SK-N-SH (cell line): ENCODE data around the gene DNAH5. TPM values are rescaled to one million over a fixed set of nuclear protein-coding genes. Genes with fewer than 3 reads are reported as not detected.

Source experiments
- CTCF ChIA-PET: fragments of 300-600, 350-600 bp; formaldehyde crosslinking; extraction: SDS; loops from one replicate; lab custom pipeline; 2021; lab: Yijun Ruan, JAX
- POLR2A ChIA-PET: fragments of 350-600 bp; sonication (Branson Sonifier 250); formaldehyde crosslinking; extraction: SDS; loops from one replicate; lab custom pipeline; 2020; ENCODE audit warnings: antibody characterized with exemption, inconsistent platforms; lab: Yijun Ruan, JAX
- DNase-seq: peaks from one replicate; pipeline ENCODE4 v3.0.0; 2012
- H2AFZ ChIP-seq: fragments of 200-600 bp; sonication (generic); 2 replicates; pipeline ENCODE4 v1.8.1; 2016; ENCODE audit warnings: antibody characterized with exemption, mild to moderate bottlenecking, low read depth
- H3F3A ChIP-seq: fragments of 200-600 bp; sonication (generic); replicated peaks from 2 replicates; pipeline ENCODE3; 2016; ENCODE audit warnings: antibody characterized with exemption, mild to moderate bottlenecking; ENCODE audit not compliant: insufficient read depth
- H3K27ac ChIP-seq, 2 experiments: fragments of 200-500 bp in 1 of 2; fragments of 200-600 bp in 1 of 2; sonication (Bioruptor generic) in 1 of 2; sonication (generic), shearing (Covaris generic) in 1 of 2; 2 replicates each; pipeline versions ENCODE4 v1.5.1 to v1.6.1; 2014 to 2016; ENCODE audit warnings: low read depth in 2 of 2, inconsistent platforms in 1 of 2, low read length in 1 of 2, mild to moderate bottlenecking in 1 of 2, mixed read lengths in 1 of 2
- H3K27me3 ChIP-seq: fragments of 200-600 bp; sonication (generic), shearing (Covaris generic); 2 replicates; pipeline ENCODE4 v1.6.1; 2016; ENCODE audit warnings: mixed run types; ENCODE audit not compliant: insufficient read depth
- H3K36me3 ChIP-seq, 2 experiments: fragments of 200-500 bp in 1 of 2; fragments of 200-600 bp in 1 of 2; sonication (Bioruptor generic) in 1 of 2; sonication (generic) in 1 of 2; replicated peaks in 1 of 2; 2 replicates each; pipeline versions ENCODE3 to v1.5.1; 2014 to 2016; ENCODE audit warnings: low read length in 1 of 2, mild to moderate bottlenecking in 1 of 2; ENCODE audit not compliant: insufficient read depth in 2 of 2, control insufficient read depth in 1 of 2
- H3K4me1 ChIP-seq, 2 experiments: fragments of 200-500 bp in 1 of 2; fragments of 200-600 bp in 1 of 2; sonication (Bioruptor generic) in 1 of 2; sonication (generic), shearing (Covaris generic) in 1 of 2; 2 replicates each; pipeline versions ENCODE4 v1.5.1 to v1.6.1; 2014 to 2016; ENCODE audit warnings: low read depth in 1 of 2, low read length in 1 of 2, mixed run types in 1 of 2; ENCODE audit not compliant: insufficient read depth in 2 of 2, control insufficient read depth in 1 of 2
- H3K4me2 ChIP-seq: fragments of 200-600 bp; sonication (generic), shearing (Covaris generic); 2 replicates; pipeline ENCODE4 v1.6.1; 2017; ENCODE audit warnings: mixed run types
- H3K4me3 ChIP-seq, 2 experiments: fragments of 200-500 bp in 1 of 2; fragments of 200-600 bp in 1 of 2; sonication (Bioruptor generic) in 1 of 2; sonication (generic), shearing (Covaris generic) in 1 of 2; 2 replicates each; pipeline versions ENCODE4 v1.5.1 to v1.8.1; 2014 to 2016; ENCODE audit warnings: low read depth in 2 of 2, inconsistent platforms in 1 of 2, low read length in 1 of 2, mild to moderate bottlenecking in 1 of 2, mixed read lengths in 1 of 2, moderate library complexity in 1 of 2
- H3K79me2 ChIP-seq: fragments of 200-600 bp; sonication (generic); 2 replicates; pipeline ENCODE4 v1.8.1; 2017; ENCODE audit warnings: mild to moderate bottlenecking; ENCODE audit not compliant: insufficient read depth
- H3K9ac ChIP-seq: fragments of 200-600 bp; sonication (generic); 2 replicates; pipeline ENCODE4 v1.6.1; 2017; ENCODE audit warnings: mixed run types
- H3K9me2 ChIP-seq: fragments of 200-600 bp; sonication (generic); 2 replicates; pipeline ENCODE4 v1.6.1; 2017; ENCODE audit warnings: mixed run types
- H3K9me3 ChIP-seq: fragments of 200-600 bp; sonication (generic); 2 replicates; pipeline ENCODE4 v1.6.1; 2017; ENCODE audit warnings: mixed run types, mild to moderate bottlenecking, moderate library complexity
- H4K20me1 ChIP-seq: fragments of 200-600 bp; sonication (generic); 2 replicates; pipeline ENCODE4 v1.6.1; 2017; ENCODE audit warnings: mild to moderate bottlenecking, mixed run types; ENCODE audit not compliant: insufficient read depth
- CHD2 ChIP-seq: fragments of 150-350 bp; IDR thresholded peaks from 2 replicates; pipeline ENCODE4 v1.6.1; 2018; ENCODE audit warnings: low read length; ENCODE audit not compliant: partially characterized antibody
- EZH2phosphoT487 ChIP-seq: fragments of 200-600 bp; sonication (generic); IDR thresholded peaks from 2 replicates; pipeline ENCODE4 v1.6.1; 2017; ENCODE audit warnings: low read depth, mixed run types, mild to moderate bottlenecking, antibody characterized with exemption, moderate library complexity, borderline replicate concordance
- FOXM1 ChIP-seq: IDR thresholded peaks from 2 replicates; pipeline ENCODE4 v1.4.0; 2012; ENCODE audit warnings: low read depth, mild to moderate bottlenecking
- MXI1 ChIP-seq: IDR thresholded peaks from 2 replicates; pipeline ENCODE4 v1.6.1; 2012; ENCODE audit warnings: mild to moderate bottlenecking, low read depth, low read length, improper control_type of control experiment
- NFIC ChIP-seq: IDR thresholded peaks from 2 replicates; pipeline ENCODE4 v1.4.0; 2012; ENCODE audit warnings: borderline replicate concordance
- PBX3 ChIP-seq: IDR thresholded peaks from 2 replicates; pipeline ENCODE4; 2012
- POLR2AphosphoS5 ChIP-seq: IDR thresholded peaks from 2 replicates; pipeline ENCODE4 v1.6.1; 2012; ENCODE audit warnings: low read depth, low read length
- RCOR1 ChIP-seq: fragments of 150-350 bp; IDR thresholded peaks from 2 replicates; pipeline ENCODE4 v1.6.1; 2017; ENCODE audit warnings: antibody characterized with exemption, low read length
- RXRA ChIP-seq: IDR thresholded peaks from 2 replicates; pipeline ENCODE4 v1.4.0; 2012; ENCODE audit warnings: low read depth, mild to moderate bottlenecking, borderline replicate concordance
- TAF1 ChIP-seq: IDR thresholded peaks from 2 replicates; pipeline ENCODE4 v1.6.1; 2012; ENCODE audit warnings: low read depth, mild to moderate bottlenecking, low read length, moderate library complexity, borderline replicate concordance
- TEAD4 ChIP-seq: IDR thresholded peaks from 2 replicates; pipeline ENCODE4 v1.4.0; 2012; ENCODE audit warnings: mild to moderate bottlenecking, borderline replicate concordance; ENCODE audit not compliant: insufficient read depth
- YY1 ChIP-seq: IDR thresholded peaks from 2 replicates; pipeline ENCODE4 v1.4.0; 2012; ENCODE audit warnings: low read depth, mild to moderate bottlenecking
- WGBS: methylation state at CpG from one replicate; pipeline ENCODE4 v1.1.6; 2017; ENCODE audit warnings: low lambda C conversion rate; 5-methylcytosine and 5-hydroxymethylcytosine counted together
- polyA plus RNA-seq, 3 experiments: library from polyadenylated mRNA; depleted of rRNA; stranded (reverse); fragments of >200 nt; gene quantifications; 2 replicates each; pipeline ENCODE4 v1.2.3, GENCODE V29; 2012
- TF ChIP-seq, protein P1 (sequence below): fragments of 150-350 bp; IDR thresholded peaks from 2 replicates; pipeline ENCODE4 v1.6.1; 2016; ENCODE audit warnings: mild to moderate bottlenecking, low read depth, low read length
- TF ChIP-seq, protein P2 (sequence below): IDR thresholded peaks from 2 replicates; pipeline ENCODE4 v1.6.1; 2012; ENCODE audit warnings: mild to moderate bottlenecking, low read depth, low read length, moderate library complexity

Gene DNAH5
- polyA plus RNA-seq, 1 of the 3 experiments (the other 2 are of a cell fraction): 0.74 TPM

- TF ChIP-seq POLR2AphosphoS5 (no peak), YY1 (no peak), EZH2phosphoT487 (no peak), FOXM1 (no peak), RXRA (no peak), CHD2 (no peak), NFIC (no peak), TAF1 (no peak), MXI1 (no peak), TEAD4 (no peak)
- TF ChIP-seq, protein P1, sequence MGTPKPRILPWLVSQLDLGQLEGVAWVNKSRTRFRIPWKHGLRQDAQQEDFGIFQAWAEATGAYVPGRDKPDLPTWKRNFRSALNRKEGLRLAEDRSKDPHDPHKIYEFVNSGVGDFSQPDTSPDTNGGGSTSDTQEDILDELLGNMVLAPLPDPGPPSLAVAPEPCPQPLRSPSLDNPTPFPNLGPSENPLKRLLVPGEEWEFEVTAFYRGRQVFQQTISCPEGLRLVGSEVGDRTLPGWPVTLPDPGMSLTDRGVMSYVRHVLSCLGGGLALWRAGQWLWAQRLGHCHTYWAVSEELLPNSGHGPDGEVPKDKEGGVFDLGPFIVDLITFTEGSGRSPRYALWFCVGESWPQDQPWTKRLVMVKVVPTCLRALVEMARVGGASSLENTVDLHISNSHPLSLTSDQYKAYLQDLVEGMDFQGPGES: no peak
- TF ChIP-seq, all 33 proteins: peak for 0
Measured at GRCh38 chr5:13991365-13991764, 46.9 kb upstream of the DNAH5 start (continued).

DNA sequence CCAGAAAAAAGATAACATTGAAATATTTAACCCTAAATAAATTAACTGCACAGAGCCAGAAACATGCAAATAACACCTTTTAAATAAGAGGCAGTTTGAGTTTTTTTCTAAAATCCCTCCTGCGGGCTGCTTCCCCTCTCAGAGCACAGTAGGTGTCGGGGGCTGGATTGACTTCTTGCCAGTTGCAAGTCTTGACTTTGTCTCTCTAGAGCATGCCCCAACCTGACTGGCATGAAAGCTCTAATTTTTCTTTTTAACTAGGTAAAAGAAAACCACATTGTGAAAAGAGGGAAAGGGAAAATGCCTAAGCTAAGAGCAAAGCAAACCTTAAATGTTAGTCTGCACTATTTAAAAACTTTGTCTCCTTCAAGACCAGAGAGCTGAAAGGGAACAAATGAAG lies 46.4 kb upstream of the DNAH5 start:
- Histone ChIP-seq H3K79me2 (peaks cover 27% of the 10 kb centered on the region; the same call in 1 of the 2 replicates), H3K27ac (no peak overlapping the region), H3K36me3 (no peaks in the 10 kb centered on the region), H3K9me3 (no peaks in the 10 kb centered on the region), H3K4me3 (no peak overlapping the region), H3K27me3 (no peaks in the 10 kb centered on the region), H3F3A (peaks cover 8% of the 10 kb centered on the region), H3K9ac (no peak overlapping the region), H2AFZ (no peak overlapping the region), H3K4me1 (peaks cover 0 to 2% of the 10 kb centered on the region in 2 experiments; a peak in 1 of 4 replicates), H3K9me2 (no peaks in the 10 kb centered on the region), H4K20me1 (no peaks in the 10 kb centered on the region), H3K4me2 (no peak overlapping the region)
- POLR2A ChIA-PET: no interaction called here
- CTCF ChIA-PET: interaction anchor here (0.7 to 1.6 kb wide), 6 partner anchors 118 to 657 kb away, joined by 3 to 6 read pairs (median 4); no protein-coding TSS in a partner anchor
- TF ChIP-seq RXRA (no peak), RCOR1 (no peak), PBX3 (no peak)
- TF ChIP-seq, protein P2, sequence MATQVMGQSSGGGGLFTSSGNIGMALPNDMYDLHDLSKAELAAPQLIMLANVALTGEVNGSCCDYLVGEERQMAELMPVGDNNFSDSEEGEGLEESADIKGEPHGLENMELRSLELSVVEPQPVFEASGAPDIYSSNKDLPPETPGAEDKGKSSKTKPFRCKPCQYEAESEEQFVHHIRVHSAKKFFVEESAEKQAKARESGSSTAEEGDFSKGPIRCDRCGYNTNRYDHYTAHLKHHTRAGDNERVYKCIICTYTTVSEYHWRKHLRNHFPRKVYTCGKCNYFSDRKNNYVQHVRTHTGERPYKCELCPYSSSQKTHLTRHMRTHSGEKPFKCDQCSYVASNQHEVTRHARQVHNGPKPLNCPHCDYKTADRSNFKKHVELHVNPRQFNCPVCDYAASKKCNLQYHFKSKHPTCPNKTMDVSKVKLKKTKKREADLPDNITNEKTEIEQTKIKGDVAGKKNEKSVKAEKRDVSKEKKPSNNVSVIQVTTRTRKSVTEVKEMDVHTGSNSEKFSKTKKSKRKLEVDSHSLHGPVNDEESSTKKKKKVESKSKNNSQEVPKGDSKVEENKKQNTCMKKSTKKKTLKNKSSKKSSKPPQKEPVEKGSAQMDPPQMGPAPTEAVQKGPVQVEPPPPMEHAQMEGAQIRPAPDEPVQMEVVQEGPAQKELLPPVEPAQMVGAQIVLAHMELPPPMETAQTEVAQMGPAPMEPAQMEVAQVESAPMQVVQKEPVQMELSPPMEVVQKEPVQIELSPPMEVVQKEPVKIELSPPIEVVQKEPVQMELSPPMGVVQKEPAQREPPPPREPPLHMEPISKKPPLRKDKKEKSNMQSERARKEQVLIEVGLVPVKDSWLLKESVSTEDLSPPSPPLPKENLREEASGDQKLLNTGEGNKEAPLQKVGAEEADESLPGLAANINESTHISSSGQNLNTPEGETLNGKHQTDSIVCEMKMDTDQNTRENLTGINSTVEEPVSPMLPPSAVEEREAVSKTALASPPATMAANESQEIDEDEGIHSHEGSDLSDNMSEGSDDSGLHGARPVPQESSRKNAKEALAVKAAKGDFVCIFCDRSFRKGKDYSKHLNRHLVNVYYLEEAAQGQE: no peak
- DNase-seq: no peak
- 98% methylated on average over 2 of the region's 2 CpGs for WGBS
